OCI-LY7 (cell line): Measurements from ENCODE around the gene RNF222. TPM values are rescaled to one million over a fixed set of nuclear protein-coding genes. Genes with fewer than 3 reads are reported as not detected.

Experiments used
- BruUV-seq: library from RNA; stranded (reverse); fragments of 400-500 nt; replicated peaks from 2 replicates; lab custom pipeline; 2021; lab: Mats Ljungman, UMichigan
- CTCF ChIA-PET: fragments of 300-600 bp; sonication (Branson Sonifier 250); formaldehyde crosslinking; loops from one replicate; lab custom pipeline; 2022; ENCODE audit warnings: antibody characterized with exemption; ENCODE audit not compliant: unreplicated experiment; lab: Charles Lee
- POLR2A ChIA-PET: fragments of 300-600 bp; sonication (Branson Sonifier 250); formaldehyde crosslinking; loops from one replicate; lab custom pipeline; 2022; ENCODE audit warnings: antibody characterized with exemption; lab: Charles Lee
- DNase-seq: peaks from one replicate; pipeline ENCODE4 v3.0.0-alpha.2; 2015; ENCODE audit warnings: low spot score
- H2AFZ ChIP-seq: fragments of 200-600 bp; sonication (generic), shearing (Covaris generic); 2 replicates; pipeline ENCODE4 v1.6.1; 2014; ENCODE audit warnings: mild to moderate bottlenecking, antibody characterized with exemption, low read length, moderate library complexity
- H3K27ac ChIP-seq: fragments of 200-600 bp; sonication (generic); 2 replicates; pipeline ENCODE4 v1.5.1; 2014; ENCODE audit warnings: mixed run types, low read depth, mild to moderate bottlenecking, moderate library complexity, low read length, inconsistent platforms; ENCODE audit not compliant: poor library complexity, severe bottlenecking
- H3K36me3 ChIP-seq: fragments of 200-600 bp; sonication (generic); 2 replicates; pipeline ENCODE4 v1.6.1; 2014; ENCODE audit warnings: mild to moderate bottlenecking, antibody characterized with exemption, low read length, moderate library complexity, mixed read lengths; ENCODE audit not compliant: insufficient read depth
- H3K4me1 ChIP-seq: fragments of 200-600 bp; sonication (generic); 2 replicates; pipeline ENCODE4 v1.5.1; 2014; ENCODE audit warnings: mild to moderate bottlenecking, low read length; ENCODE audit not compliant: insufficient read depth, poor library complexity, severe bottlenecking
- H3K4me2 ChIP-seq: fragments of 200-600 bp; sonication (generic); 2 replicates; pipeline ENCODE4 v1.6.1; 2014; ENCODE audit warnings: mild to moderate bottlenecking, low read length
- H3K4me3 ChIP-seq: fragments of 200-600 bp; sonication (generic); 2 replicates; pipeline ENCODE4 v1.5.1; 2014; ENCODE audit warnings: mild to moderate bottlenecking, low read depth, low read length; ENCODE audit not compliant: poor library complexity, severe bottlenecking
- H3K79me2 ChIP-seq: fragments of 200-600 bp; sonication (generic); 2 replicates; pipeline ENCODE4 v1.6.1; 2016; ENCODE audit warnings: low read depth, mild to moderate bottlenecking, low read length, moderate library complexity, mixed read lengths; ENCODE audit not compliant: insufficient read depth
- H3K9me2 ChIP-seq: fragments of 200-600 bp; sonication (generic); 2 replicates; pipeline ENCODE4 v1.6.1; 2016; ENCODE audit warnings: mild to moderate bottlenecking, low read length, mixed read lengths; ENCODE audit not compliant: insufficient read depth
- H3K9me3 ChIP-seq: fragments of 200-600 bp; sonication (generic); 2 replicates; pipeline ENCODE4 v1.6.1; 2014; ENCODE audit warnings: mild to moderate bottlenecking, mixed run types, low read length, mixed read lengths
- H4K20me1 ChIP-seq: fragments of 200-600 bp; sonication (generic); 2 replicates; pipeline ENCODE4 v1.6.1; 2014; ENCODE audit warnings: mild to moderate bottlenecking, antibody characterized with exemption, low read length, moderate library complexity, mixed read lengths; ENCODE audit not compliant: insufficient read depth
- EZH2phosphoT487 ChIP-seq: fragments of 200-600 bp; sonication (generic); IDR thresholded peaks from 2 replicates; pipeline ENCODE4 v1.6.1; 2018; ENCODE audit warnings: low read depth, borderline replicate concordance, mild to moderate bottlenecking, mixed run types, antibody characterized with exemption, low read length, moderate library complexity, mixed read lengths
- intact Hi-C: fragments of 100-400 bp; cut with micrococcal nuclease; formaldehyde crosslinking; loops from one replicate; pipeline ENCODE4 v1.10.0; 2022; ENCODE audit not compliant: unreplicated experiment
- total RNA-seq, 2 experiments: library from RNA; depleted of rRNA in 1 of 2; stranded (reverse); fragments of >200 nt in 1 of 2; shearing (Covaris generic) in 1 of 2; gene quantifications; 2 replicates each; pipeline ENCODE4 v1.2.3, GENCODE V29; 2014 to 2022
- TF ChIP-seq, protein P1 (sequence below): fragments of 200-600 bp; sonication (generic); conservative IDR thresholded peaks from 2 replicates; pipeline ENCODE4 v1.5.1; 2014; ENCODE audit warnings: mild to moderate bottlenecking, antibody characterized with exemption, low read length, moderate library complexity, mixed read lengths

RNF222 gene
- total RNA-seq, 2 experiments from 2014 or later = 0.06 to 0.15 TPM

DNA sequence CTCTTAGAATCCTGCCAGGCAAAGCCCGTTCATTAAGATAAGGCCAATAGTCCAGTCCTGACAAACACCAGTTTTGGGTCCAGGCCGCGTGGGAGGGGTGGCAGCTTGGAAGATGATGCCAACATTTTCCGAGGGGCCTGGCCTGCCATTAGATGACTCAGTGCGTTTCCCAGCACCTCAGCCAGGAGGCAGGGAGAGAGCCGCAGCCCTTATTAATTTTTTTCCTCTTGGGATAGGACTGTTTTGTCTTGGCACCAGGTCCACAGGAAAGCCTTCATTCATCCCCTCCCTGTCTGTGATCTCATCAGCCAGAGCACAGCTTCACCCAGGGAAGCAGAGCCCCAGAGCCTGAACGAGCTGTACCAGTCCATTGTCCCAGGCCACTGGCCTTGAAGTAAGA, 33.3 kb upstream of the RNF222 start:
- Histone ChIP-seq H3K4me1 (peaks cover 5% of the 10 kb centered on the region), H3K4me2 (no peak overlapping the region), H3K9me3 (no peaks in the 10 kb centered on the region), H3K79me2 (no peaks in the 10 kb centered on the region), H4K20me1 (no peaks in the 10 kb centered on the region), H3K4me3 (no peak overlapping the region), H3K9me2 (no peaks in the 10 kb centered on the region), H2AFZ (no peak overlapping the region), H3K27ac (no peak overlapping the region), H3K36me3 (no peaks in the 10 kb centered on the region)
- intact Hi-C loops = no loop called here
- CTCF ChIA-PET = no interaction called here
- DNase-seq = no peak
- TF ChIP-seq, protein P1, sequence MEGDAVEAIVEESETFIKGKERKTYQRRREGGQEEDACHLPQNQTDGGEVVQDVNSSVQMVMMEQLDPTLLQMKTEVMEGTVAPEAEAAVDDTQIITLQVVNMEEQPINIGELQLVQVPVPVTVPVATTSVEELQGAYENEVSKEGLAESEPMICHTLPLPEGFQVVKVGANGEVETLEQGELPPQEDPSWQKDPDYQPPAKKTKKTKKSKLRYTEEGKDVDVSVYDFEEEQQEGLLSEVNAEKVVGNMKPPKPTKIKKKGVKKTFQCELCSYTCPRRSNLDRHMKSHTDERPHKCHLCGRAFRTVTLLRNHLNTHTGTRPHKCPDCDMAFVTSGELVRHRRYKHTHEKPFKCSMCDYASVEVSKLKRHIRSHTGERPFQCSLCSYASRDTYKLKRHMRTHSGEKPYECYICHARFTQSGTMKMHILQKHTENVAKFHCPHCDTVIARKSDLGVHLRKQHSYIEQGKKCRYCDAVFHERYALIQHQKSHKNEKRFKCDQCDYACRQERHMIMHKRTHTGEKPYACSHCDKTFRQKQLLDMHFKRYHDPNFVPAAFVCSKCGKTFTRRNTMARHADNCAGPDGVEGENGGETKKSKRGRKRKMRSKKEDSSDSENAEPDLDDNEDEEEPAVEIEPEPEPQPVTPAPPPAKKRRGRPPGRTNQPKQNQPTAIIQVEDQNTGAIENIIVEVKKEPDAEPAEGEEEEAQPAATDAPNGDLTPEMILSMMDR = no peak
- no peak for TF ChIP-seq EZH2phosphoT487
- POLR2A ChIA-PET = no interaction called here
- BruUV-seq = no TSS peak

DNA sequence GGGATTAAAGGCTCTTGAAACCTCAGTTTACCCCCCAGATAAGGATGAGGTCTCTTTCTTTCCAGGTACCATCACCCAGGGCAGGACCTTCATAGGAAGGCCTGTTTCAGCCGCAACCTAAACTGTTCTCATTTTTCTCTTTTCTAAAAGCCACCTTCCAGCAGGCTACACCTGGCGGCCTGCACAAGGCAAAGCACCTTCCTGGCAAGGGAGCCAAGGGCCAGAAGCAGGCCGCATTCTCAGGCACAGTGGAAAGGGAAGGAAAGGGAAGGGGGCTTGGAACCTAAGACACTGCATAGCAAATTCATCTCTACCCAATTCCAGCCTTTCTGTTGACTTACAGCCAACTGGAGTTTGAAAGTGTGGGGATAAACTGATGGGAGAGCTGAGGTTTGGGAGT, 29.2 kb upstream of the RNF222 start:
- H3K4me2 ChIP-seq = no peak overlapping the region
- no peak overlapping the region for H3K4me3 ChIP-seq
- intact Hi-C loops = no loop called here
- H3K9me2 ChIP-seq = no peaks in the 10 kb centered on the region
- no peaks in the 10 kb centered on the region for H3K4me1 ChIP-seq
- no peak overlapping the region for H2AFZ ChIP-seq
- DNase-seq = no peak
- BruUV-seq = no TSS peak
- ChIA-PET CTCF (no interaction called here), POLR2A (no interaction called here)
- H3K27ac ChIP-seq = no peak overlapping the region
- TF ChIP-seq, protein P1 = no peak
- no peaks in the 10 kb centered on the region for H4K20me1 ChIP-seq
- H3K36me3 ChIP-seq = no peaks in the 10 kb centered on the region
- no peaks in the 10 kb centered on the region for H3K9me3 ChIP-seq
- no peaks in the 10 kb centered on the region for H3K79me2 ChIP-seq

DNA sequence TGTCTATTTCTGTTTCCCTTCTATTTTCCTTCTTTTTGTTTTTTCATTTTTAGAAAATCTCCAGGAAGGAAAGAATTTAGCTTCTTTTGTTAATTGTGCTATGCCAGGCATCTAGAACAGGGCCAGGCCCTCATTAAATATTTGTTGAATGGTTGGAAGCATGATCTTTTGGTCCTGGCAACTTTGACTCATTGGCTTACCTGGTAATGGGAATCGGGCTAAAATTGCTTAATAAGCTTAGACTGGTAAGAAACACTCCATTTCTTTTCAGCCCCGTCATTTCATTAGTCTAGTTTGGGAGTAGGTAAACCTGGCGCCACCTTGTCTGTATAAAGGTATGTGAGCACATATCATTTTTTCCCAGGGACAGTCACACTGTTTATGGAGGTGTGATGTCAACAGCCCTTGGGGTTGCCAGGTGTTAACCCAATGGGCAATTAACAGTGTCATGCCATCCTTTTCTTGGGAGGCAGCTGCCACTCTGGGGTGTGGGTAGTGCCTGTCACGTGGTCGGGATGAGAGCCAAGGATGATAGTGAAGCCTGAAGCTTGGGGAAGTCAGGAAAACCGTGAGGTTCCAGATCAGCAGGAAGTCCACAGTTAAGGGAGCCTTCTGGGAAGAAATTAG, 28.6 kb upstream of the RNF222 start:
- Histone ChIP-seq H3K79me2 (no peaks in the 10 kb centered on the region), H3K36me3 (no peaks in the 10 kb centered on the region), H4K20me1 (no peaks in the 10 kb centered on the region), H3K9me2 (no peaks in the 10 kb centered on the region), H3K4me2 (no peak overlapping the region), H2AFZ (no peak overlapping the region), H3K4me1 (no peaks in the 10 kb centered on the region), H3K9me3 (no peaks in the 10 kb centered on the region), H3K27ac (no peak overlapping the region), H3K4me3 (no peak overlapping the region)
- intact Hi-C loops = no loop called here
- ChIA-PET CTCF (no interaction called here), POLR2A (interaction anchor here (0.5 to 0.9 kb wide), 2 partner anchors 9 to 66 kb away, joined by 3 read pairs; partner anchors contain the start of gene NDEL1)
- DNase-seq = no peak
- no TSS peak for BruUV-seq
- TF ChIP-seq EZH2phosphoT487 = no peak
- TF ChIP-seq, protein P1 = no peak
